Astrocyte of the cerebellum (primary cell): ENCODE data around the gene ANKRD31.

ENCODE experiments used
- DNase-seq: peaks from one replicate; pipeline ENCODE4 v3.0.0-alpha.2; 2011; ENCODE audit warnings: low read depth
- H3K4me3 ChIP-seq: 2 replicates; pipeline ENCODE4 v1.5.1; 2011; ENCODE audit warnings: mild to moderate bottlenecking, low read depth, low read length, moderate library complexity
- CTCF ChIP-seq: IDR thresholded peaks from 2 replicates; pipeline ENCODE4 v1.5.1; 2012; ENCODE audit warnings: low read length, low read depth, moderate library complexity, mild to moderate bottlenecking; ENCODE audit errors: missing control alignments
- in situ Hi-C: cut with HindIII; loops from 2 replicates; pipeline ENCODE4 v1.10.0; 2017; ENCODE audit warnings: low sequenced_read_pairs

ANKRD31 gene

GRCh38 chr5:75072061-75072460, 164.6 kb downstream of the ANKRD31 start:
- H3K4me3 ChIP-seq, result no peak overlapping the region
- DNase-seq, result no peak
- in situ Hi-C loops, result no loop called here
- no peak for TF ChIP-seq CTCF

- in situ Hi-C loops, result no loop called here
- no peak for DNase-seq
- no peak for TF ChIP-seq CTCF
- no peak overlapping the region for H3K4me3 ChIP-seq
These were observed 165.6 kb downstream of the ANKRD31 start for GRCh38 chr5:75071100-75071499.

GRCh38 chr5:75067434-75067833, 169.2 kb downstream of the ANKRD31 start:
- DNase-seq, result no peak
- H3K4me3 ChIP-seq, result no peak overlapping the region
- in situ Hi-C loops, result no loop called here
- TF ChIP-seq CTCF, result no peak

- in situ Hi-C loops, result no loop called here
- DNase-seq, result no peak
- no peak for TF ChIP-seq CTCF
These were observed 173.7 kb downstream of the ANKRD31 start for GRCh38 chr5:75062925-75063531.

GRCh38 chr5:75059912-75060545, 176.6 kb downstream of the ANKRD31 start:
- no peak overlapping the region for H3K4me3 ChIP-seq
- no peak for DNase-seq
- TF ChIP-seq CTCF, result no peak
- in situ Hi-C loops, result no loop called here

More at GRCh38 chr5:75062925-75063531, 173.7 kb downstream of the ANKRD31 start:
- H3K4me3 ChIP-seq, result no peak overlapping the region

GRCh38 chr5:75058986-75059535, 177.6 kb downstream of the ANKRD31 start:
- H3K4me3 ChIP-seq, result no peak overlapping the region
- no peak for DNase-seq
- no peak for TF ChIP-seq CTCF
- in situ Hi-C loops, result no loop called here
